SU-DHL-6 (cell line): Measurements from ENCODE around the gene ASB15.
"Not testable (repeated sequence)": the region's sequence is repeated elsewhere in the genome, so short reads cannot be mapped to it uniquely, and the experiment has no call there.

Source experiments
- H2AFZ ChIP-seq: fragments of 200-600 bp; sonication (generic); 2 replicates; pipeline ENCODE4 v1.6.1; 2014; ENCODE audit warnings: low read depth, mild to moderate bottlenecking, moderate library complexity, mixed read lengths, antibody characterized with exemption, low read length; ENCODE audit not compliant: severe bottlenecking
- H3F3A ChIP-seq: fragments of 200-600 bp; shearing (Covaris generic); 2 replicates; pipeline ENCODE4 v1.6.0; 2016; ENCODE audit warnings: antibody characterized with exemption, mild to moderate bottlenecking; ENCODE audit not compliant: insufficient read depth
- H3K27ac ChIP-seq: fragments of 200-600 bp; sonication (generic); 2 replicates; pipeline ENCODE4 v1.5.1; 2016; ENCODE audit warnings: low read depth, mild to moderate bottlenecking, low read length, moderate library complexity, mixed read lengths
- H3K27me3 ChIP-seq: fragments of 200-600 bp; sonication (generic), shearing (Covaris generic); 2 replicates; pipeline ENCODE4 v1.6.0; 2014; ENCODE audit warnings: mild to moderate bottlenecking, low read length
- H3K36me3 ChIP-seq: fragments of 200-600 bp; sonication (generic); 2 replicates; pipeline ENCODE4 v1.6.1; 2014; ENCODE audit warnings: mild to moderate bottlenecking, low read length, mixed read lengths
- H3K4me2 ChIP-seq: fragments of 300-600, 200-600 bp; shearing (Covaris generic), sonication (generic); 2 replicates; pipeline ENCODE4 v1.6.0; 2014; ENCODE audit warnings: low read length, low read depth, mild to moderate bottlenecking; ENCODE audit not compliant: poor library complexity, severe bottlenecking
- H3K4me3 ChIP-seq: fragments of 200-600 bp; sonication (generic); 2 replicates; pipeline ENCODE4 v1.5.1; 2014; ENCODE audit warnings: antibody characterized with exemption, low read length, mild to moderate bottlenecking, mixed read lengths; ENCODE audit not compliant: insufficient read depth, poor library complexity, severe bottlenecking
- H3K79me2 ChIP-seq: fragments of 200-600 bp; sonication (generic); 2 replicates; pipeline ENCODE4 v1.6.1; 2014; ENCODE audit warnings: mild to moderate bottlenecking, low read length, moderate library complexity; ENCODE audit not compliant: insufficient read depth
- H3K9ac ChIP-seq: fragments of 200-600 bp; sonication (generic); 2 replicates; pipeline ENCODE4 v1.7.0; 2014; ENCODE audit warnings: mild to moderate bottlenecking, low read length
- H3K9me2 ChIP-seq: fragments of 200-600 bp; sonication (generic); replicated peaks from 2 replicates; pipeline ENCODE4 v1.6.1; 2014; ENCODE audit warnings: low read length; ENCODE audit not compliant: insufficient read depth
- H3K9me3 ChIP-seq: fragments of 200-600 bp; sonication (generic); 2 replicates; pipeline ENCODE4 v1.6.1; 2014; ENCODE audit warnings: low read length, mixed read lengths; ENCODE audit not compliant: insufficient read depth
- H4K20me1 ChIP-seq: fragments of 200-600 bp; sonication (generic); 2 replicates; pipeline ENCODE4 v1.6.1; 2014; ENCODE audit warnings: low read depth, mild to moderate bottlenecking, antibody characterized with exemption, low read length, moderate library complexity, mixed read lengths
- EZH2phosphoT487 ChIP-seq: fragments of 200-600 bp; sonication (generic), shearing (Covaris generic); conservative IDR thresholded peaks from 2 replicates; pipeline ENCODE4 v1.6.1; 2018; ENCODE audit warnings: mild to moderate bottlenecking, antibody characterized with exemption, low read length, moderate library complexity, mixed read lengths
- TF ChIP-seq, protein P1 (sequence below): fragments of 200-600 bp; sonication (generic); IDR thresholded peaks from one replicate; pipeline ENCODE4 v1.5.1; 2017; ENCODE audit warnings: antibody characterized with exemption, mild to moderate bottlenecking, low read length, moderate library complexity; ENCODE audit not compliant: insufficient read depth, poor library complexity, severe bottlenecking

The ASB15 gene

DNA sequence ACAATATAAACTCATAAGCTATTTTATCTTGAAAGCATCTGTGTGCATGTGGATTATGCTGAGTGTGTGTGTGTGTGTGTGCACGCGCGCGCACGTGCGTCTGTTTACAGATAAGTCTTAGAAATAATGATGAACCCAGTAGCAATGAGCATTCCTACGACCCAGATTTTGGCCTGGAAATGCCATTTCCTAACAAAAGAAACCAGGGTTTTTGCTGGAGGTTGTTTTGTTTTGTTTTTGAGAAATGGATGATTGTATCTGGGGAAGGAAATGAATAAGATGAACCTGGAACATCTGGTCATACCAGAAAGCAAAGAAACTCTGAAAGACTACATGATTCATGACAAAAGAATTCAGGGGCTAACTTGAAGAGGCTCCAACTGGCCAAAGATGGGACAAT is 31.9 kb downstream of the ASB15 start:
- Histone ChIP-seq H3K79me2 (no peaks in the 10 kb centered on the region), H3K9me3 (no peaks in the 10 kb centered on the region), H3K27ac (no peak overlapping the region), H3K9me2 (no peaks in the 10 kb centered on the region), H3K27me3 (no peaks in the 10 kb centered on the region), H3K4me2 (no peak overlapping the region), H3K9ac (no peak overlapping the region), H2AFZ (no peak overlapping the region), H3F3A (no peaks in the 10 kb centered on the region), H3K4me3 (no peak overlapping the region), H3K36me3 (no peaks in the 10 kb centered on the region), H4K20me1 (no peaks in the 10 kb centered on the region)
- TF ChIP-seq, protein P1, sequence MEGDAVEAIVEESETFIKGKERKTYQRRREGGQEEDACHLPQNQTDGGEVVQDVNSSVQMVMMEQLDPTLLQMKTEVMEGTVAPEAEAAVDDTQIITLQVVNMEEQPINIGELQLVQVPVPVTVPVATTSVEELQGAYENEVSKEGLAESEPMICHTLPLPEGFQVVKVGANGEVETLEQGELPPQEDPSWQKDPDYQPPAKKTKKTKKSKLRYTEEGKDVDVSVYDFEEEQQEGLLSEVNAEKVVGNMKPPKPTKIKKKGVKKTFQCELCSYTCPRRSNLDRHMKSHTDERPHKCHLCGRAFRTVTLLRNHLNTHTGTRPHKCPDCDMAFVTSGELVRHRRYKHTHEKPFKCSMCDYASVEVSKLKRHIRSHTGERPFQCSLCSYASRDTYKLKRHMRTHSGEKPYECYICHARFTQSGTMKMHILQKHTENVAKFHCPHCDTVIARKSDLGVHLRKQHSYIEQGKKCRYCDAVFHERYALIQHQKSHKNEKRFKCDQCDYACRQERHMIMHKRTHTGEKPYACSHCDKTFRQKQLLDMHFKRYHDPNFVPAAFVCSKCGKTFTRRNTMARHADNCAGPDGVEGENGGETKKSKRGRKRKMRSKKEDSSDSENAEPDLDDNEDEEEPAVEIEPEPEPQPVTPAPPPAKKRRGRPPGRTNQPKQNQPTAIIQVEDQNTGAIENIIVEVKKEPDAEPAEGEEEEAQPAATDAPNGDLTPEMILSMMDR = no peak
- no peak for TF ChIP-seq EZH2phosphoT487

DNA sequence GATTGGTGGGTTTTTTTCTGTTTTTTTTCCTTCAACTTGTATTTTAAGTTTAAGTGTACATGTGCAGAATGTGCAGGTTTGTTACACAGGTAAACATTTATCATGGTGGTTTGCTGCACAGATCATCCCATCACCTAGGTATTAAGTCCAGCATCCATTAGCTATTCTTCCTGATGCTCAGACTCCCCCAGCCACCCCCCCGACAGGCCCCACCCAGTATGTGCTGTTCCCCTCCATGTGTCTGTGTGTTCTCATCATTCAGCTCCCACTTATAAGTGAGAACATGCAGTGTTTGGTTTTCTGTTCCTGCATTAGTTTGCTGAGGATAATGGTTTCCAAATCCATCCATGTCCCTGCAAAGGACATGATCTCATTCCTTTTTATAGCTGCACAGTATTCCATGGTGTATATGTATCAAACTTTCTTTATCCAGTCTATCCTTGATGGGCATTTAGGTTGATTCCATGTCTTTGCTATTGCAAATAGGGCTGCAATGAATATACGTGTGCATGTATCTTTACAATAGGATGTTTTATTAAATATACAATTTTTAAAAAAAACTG is 32.5 kb downstream of the ASB15 start:
- H4K20me1 ChIP-seq, H3K27ac ChIP-seq, H2AFZ ChIP-seq, H3K9me2 ChIP-seq, H3K27me3 ChIP-seq, H3K9ac ChIP-seq, H3K4me2 ChIP-seq, H3K36me3 ChIP-seq, H3K79me2 ChIP-seq, H3K4me3 ChIP-seq, H3K9me3 ChIP-seq, H3F3A ChIP-seq: not testable (repeated sequence)

DNA sequence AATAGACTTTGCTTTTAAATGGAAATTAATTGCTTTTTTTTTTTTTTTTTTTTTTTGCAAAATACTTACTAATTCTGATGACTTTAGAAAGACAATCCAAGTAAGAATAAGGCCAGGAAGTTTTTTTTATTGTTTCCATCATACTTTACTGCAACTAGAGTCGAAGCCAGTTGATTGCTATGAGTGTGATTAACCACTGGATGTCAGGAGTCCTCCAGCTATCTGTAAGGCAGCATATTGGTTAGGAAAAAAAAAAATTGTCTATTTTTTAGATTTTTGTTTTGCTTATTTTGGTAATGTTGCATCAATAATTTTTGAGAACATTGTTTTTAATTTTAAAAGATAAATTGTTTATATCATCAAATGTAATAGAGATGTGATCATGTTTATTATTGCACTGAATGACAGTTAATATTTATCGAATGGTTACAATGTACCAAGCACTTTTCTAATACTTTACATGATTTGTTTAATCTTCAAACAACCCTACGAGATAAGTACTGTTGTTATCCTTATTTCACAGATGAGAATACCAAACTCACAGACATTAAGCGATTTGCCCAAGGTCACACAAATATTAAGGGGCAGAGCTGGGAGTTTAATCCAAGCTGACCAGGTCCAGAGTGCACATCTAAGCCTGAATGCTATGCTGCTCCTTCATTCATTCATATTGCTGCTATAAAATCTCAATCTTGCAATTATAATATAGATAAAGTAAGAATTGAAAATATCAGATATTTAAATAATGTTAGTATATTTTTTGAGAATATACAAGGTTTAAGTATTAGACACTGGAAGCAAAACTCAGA is 34.1 kb downstream of the ASB15 start:
- H3K79me2 ChIP-seq = no peaks in the 10 kb centered on the region

DNA sequence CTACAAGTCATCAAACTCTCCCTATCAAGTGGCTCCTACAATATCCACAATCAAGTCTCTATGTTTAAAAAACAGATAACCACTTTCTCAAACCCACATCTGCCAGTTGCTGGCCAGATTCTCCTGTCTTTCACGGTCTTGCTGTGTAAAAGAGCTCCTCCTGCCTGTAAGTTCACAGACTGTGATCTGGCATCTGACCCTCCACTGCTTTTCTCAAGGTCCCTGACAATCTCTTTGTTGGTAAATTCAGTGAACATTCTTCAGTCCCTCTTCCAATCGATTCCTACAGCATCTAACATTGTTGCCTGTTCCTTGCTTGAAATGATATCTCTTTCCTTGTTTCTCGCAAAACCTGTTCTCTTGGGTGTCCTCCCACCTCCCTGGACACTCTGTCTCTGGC is 35.6 kb downstream of the ASB15 start:
- TF ChIP-seq, protein P1 = no peak
- no peak for TF ChIP-seq EZH2phosphoT487
- Histone ChIP-seq H3K9me3 (no peaks in the 10 kb centered on the region), H3K27ac (no peak overlapping the region), H3K27me3 (no peaks in the 10 kb centered on the region), H3F3A (no peaks in the 10 kb centered on the region), H3K9me2 (no peaks in the 10 kb centered on the region), H3K9ac (no peak overlapping the region), H4K20me1 (no peaks in the 10 kb centered on the region), H3K79me2 (no peaks in the 10 kb centered on the region), H3K36me3 (no peaks in the 10 kb centered on the region), H3K4me2 (no peak overlapping the region), H2AFZ (no peak overlapping the region), H3K4me3 (no peak overlapping the region)

More for the DNA sequence above, 34.1 kb downstream of the ASB15 start:
- H3K9ac ChIP-seq = no peak overlapping the region
- TF ChIP-seq EZH2phosphoT487 = no peak
- TF ChIP-seq, protein P1 = peak; percentile 9
- H3K27ac ChIP-seq = no peak overlapping the region
- H2AFZ ChIP-seq = no peak overlapping the region
- no peak overlapping the region for H3K4me3 ChIP-seq
- no peak overlapping the region for H3K4me2 ChIP-seq
- H3K36me3 ChIP-seq = no peaks in the 10 kb centered on the region
- no peaks in the 10 kb centered on the region for H3K9me3 ChIP-seq
- no peaks in the 10 kb centered on the region for H3F3A ChIP-seq
- H3K9me2 ChIP-seq = no peaks in the 10 kb centered on the region
- H4K20me1 ChIP-seq = no peaks in the 10 kb centered on the region
- no peaks in the 10 kb centered on the region for H3K27me3 ChIP-seq
